Right lobe of liver (tissue), 4 donors: ENCODE results near the gene TEX19.

Source experiments
- CTCF ChIP-seq, 4 donors: fragments of 200-600 bp in 3 of 4; fragments of 450-650 bp in 1 of 4; IDR thresholded peaks; one replicate each; pipeline versions ENCODE4 v1.5.1 to v1.8.0; 2016 to 2022; ENCODE audit warnings: antibody characterized with exemption in 4 of 4, mild to moderate bottlenecking in 2 of 4
- POLR2A ChIP-seq: fragments of 450-650 bp; IDR thresholded peaks from one replicate; pipeline ENCODE4 v1.6.1; 2017; ENCODE audit warnings: antibody characterized with exemption, mild to moderate bottlenecking
- donor health status: DM: no; HTN: no; CAD: no.
- donor health status: DM: no; HTN: no; CAD: no.
- donor health status: DM: no; HTN: yes; CAD: no.

- TF ChIP-seq CTCF (IDR thresholded peaks at IDR 0.05) (no peak), POLR2A (no peak)
Measured at GRCh38 chr17:82410014-82410716, 51.1 kb downstream of the TEX19 start.
